Common myeloid progenitor, CD34-positive (primary cell): Measurements from ENCODE around the gene DENND1A.

ENCODE experiments used
- CTCF ChIA-PET: fragments of 350-600 bp; sonication (Branson Sonifier 250); formaldehyde crosslinking; loops from one replicate; lab custom pipeline; 2021; ENCODE audit warnings: antibody characterized with exemption; lab: Charles Lee
- POLR2A ChIA-PET: fragments of 350-600 bp; sonication (Branson Sonifier 250); formaldehyde crosslinking; loops from one replicate; lab custom pipeline; 2021; ENCODE audit warnings: antibody characterized with exemption; lab: Charles Lee
- DNase-seq, 3 donors: peaks; one replicate each; pipeline versions ENCODE4 v3.0.0 to v3.0.0-alpha.2; 2013
- H3K27ac ChIP-seq, 2 experiments: 1 replicate in 1 of 2; 2 replicates in 1 of 2; pipeline ENCODE4 v1.7.0; 2013; ENCODE audit warnings: inconsistent platforms in 2 of 2, low read length in 2 of 2, mild to moderate bottlenecking in 2 of 2, low read depth in 1 of 2, moderate library complexity in 1 of 2; ENCODE audit not compliant: severe bottlenecking in 2 of 2, insufficient read depth in 1 of 2, poor library complexity in 1 of 2
- H3K27me3 ChIP-seq, 5 experiments: replicated peaks in 2 of 5; 1 replicate in 3 of 5; 2 replicates in 2 of 5; pipeline versions ENCODE4 v1.6.1 to v1.7.0; 2013; ENCODE audit warnings: low read length in 4 of 5, mild to moderate bottlenecking in 2 of 5, moderate library complexity in 2 of 5, inconsistent platforms in 1 of 5; ENCODE audit not compliant: insufficient read depth in 5 of 5, control insufficient read depth in 4 of 5
- H3K36me3 ChIP-seq, 4 experiments: 1 replicate in 2 of 4; 2 replicates in 2 of 4; pipeline versions ENCODE4 v1.6.1 to v1.7.0; 2013; ENCODE audit warnings: low read length in 3 of 4, control low read depth in 1 of 4, mild to moderate bottlenecking in 1 of 4; ENCODE audit not compliant: control insufficient read depth in 4 of 4, insufficient read depth in 4 of 4
- H3K4me1 ChIP-seq, 4 experiments: 1 replicate in 3 of 4; 2 replicates in 1 of 4; pipeline versions ENCODE4 v1.6.1 to v1.7.1; 2013; ENCODE audit warnings: low read length in 3 of 4, mild to moderate bottlenecking in 3 of 4, control low read depth in 1 of 4, inconsistent platforms in 1 of 4, moderate library complexity in 1 of 4; ENCODE audit not compliant: control insufficient read depth in 4 of 4, insufficient read depth in 4 of 4; ENCODE audit errors: control extremely low read depth in 1 of 4
- H3K4me3 ChIP-seq, 7 experiments: 1 replicate in 4 of 7; 2 replicates in 3 of 7; pipeline versions ENCODE4 v1.5.1 to v1.7.0; 2013; ENCODE audit warnings: mild to moderate bottlenecking in 7 of 7, low read length in 6 of 7, moderate library complexity in 6 of 7, inconsistent platforms in 2 of 7, low read depth in 2 of 7, control low read depth in 1 of 7; ENCODE audit not compliant: insufficient read depth in 4 of 7, control insufficient read depth in 1 of 7; ENCODE audit errors: extremely low read depth in 1 of 7
- H3K9me3 ChIP-seq, 5 experiments: 1 replicate in 4 of 5; 2 replicates in 1 of 5; pipeline versions ENCODE4 v1.6.1 to v1.7.1; 2013; ENCODE audit warnings: low read length in 4 of 5, mild to moderate bottlenecking in 2 of 5, inconsistent platforms in 1 of 5, low read depth in 1 of 5, moderate library complexity in 1 of 5; ENCODE audit not compliant: control insufficient read depth in 4 of 5, insufficient read depth in 2 of 5; ENCODE audit errors: control extremely low read depth in 1 of 5
- WGBS: methylation state at CpG from one replicate; pipeline ENCODE4 v1.1.5; 2013; ENCODE audit not compliant: insufficient coverage; 5-methylcytosine and 5-hydroxymethylcytosine counted together

DENND1A gene

DNA sequence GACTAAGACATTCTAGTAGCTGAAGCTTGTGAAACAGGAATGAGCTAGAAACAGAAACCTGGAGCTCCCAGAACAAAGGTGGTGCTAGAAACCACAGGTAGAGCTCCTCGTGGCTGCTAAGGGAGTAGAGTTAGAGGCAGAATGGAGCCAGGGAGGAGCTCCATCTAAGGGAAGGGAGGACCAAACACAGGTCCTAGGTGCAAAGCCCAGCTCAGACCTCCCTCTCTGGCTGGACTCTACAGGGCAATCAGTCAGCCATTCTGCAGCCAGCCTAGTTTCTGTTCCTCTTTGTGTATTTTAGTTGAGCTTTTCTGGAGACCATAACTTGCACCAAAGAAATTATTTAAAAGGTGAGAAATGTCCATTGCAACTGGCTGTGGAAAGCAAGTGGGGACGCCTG, 503.5 kb downstream of the DENND1A start:
- Histone ChIP-seq H3K4me3 (no peak overlapping the region), H3K27me3 (peaks cover 0 to 8% (median 0%) of the 10 kb centered on the region in 5 experiments), H3K27ac (no peak overlapping the region), H3K36me3 (peaks cover 3 to 25% (median 8%) of the 10 kb centered on the region in 4 experiments), H3K4me1 (no peaks in the 10 kb centered on the region), H3K9me3 (peaks cover 0 to 10% (median 0%) of the 10 kb centered on the region in 5 experiments)
- POLR2A ChIA-PET, result no interaction called here
- CTCF ChIA-PET, result interaction anchor here (1.5 to 1.8 kb wide), 2 partner anchors 9 to 24 kb away, joined by 3 to 5 read pairs; no protein-coding TSS in a partner anchor
- WGBS, result 94% methylated on average over 2 of the region's 2 CpGs
- no peak for DNase-seq

DNA sequence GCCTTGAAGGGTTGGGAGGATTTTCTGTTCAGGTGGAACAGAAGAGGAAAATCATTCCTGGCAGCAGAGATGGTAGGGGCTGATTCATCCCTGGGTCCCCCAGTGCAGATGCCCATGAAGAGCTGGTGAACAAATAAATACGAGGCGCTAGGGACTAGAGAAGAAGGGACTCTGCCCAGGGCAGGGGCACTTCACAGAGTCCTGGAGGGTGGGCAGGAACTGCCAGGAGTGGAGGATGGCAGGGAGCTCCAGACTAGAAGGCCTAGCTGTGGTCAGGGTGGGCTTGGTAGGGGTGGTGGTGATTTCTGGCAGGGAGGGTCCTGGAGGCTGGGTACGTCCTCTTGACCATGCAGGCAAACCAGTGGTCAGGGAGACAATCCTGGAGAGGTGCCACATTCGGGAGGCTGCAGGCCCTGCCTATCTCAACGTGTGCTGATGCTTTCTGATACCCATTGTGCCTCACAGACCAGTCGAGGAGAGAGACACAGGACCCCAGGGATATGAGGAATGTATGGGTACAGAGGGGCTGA, 504.0 kb downstream of the DENND1A start:
- 100% methylated on average over 6 of the region's 6 CpGs for WGBS
- ChIA-PET POLR2A (no interaction called here), CTCF (interaction anchor here (1.5 to 1.8 kb wide), 2 partner anchors 9 to 23 kb away, joined by 3 to 5 read pairs; no protein-coding TSS in a partner anchor)
- Histone ChIP-seq H3K4me3 (no peak overlapping the region), H3K4me1 (peaks cover 0 to 1% (median 1%) of the 10 kb centered on the region in 4 experiments), H3K36me3 (peaks cover under 1 to 25% (median 8%) of the 10 kb centered on the region in 4 experiments), H3K9me3 (peaks cover 0 to 10% (median 0%) of the 10 kb centered on the region in 5 experiments), H3K27ac (no peak overlapping the region), H3K27me3 (peaks cover 0 to 8% (median under 1%) of the 10 kb centered on the region in 5 experiments)
- no peak for DNase-seq

GRCh38 chr9:123425261-123425821, 504.6 kb downstream of the DENND1A start:
- ChIA-PET CTCF (interaction anchor here (1.8 kb wide), 1 partner anchor 10 kb away, joined by 5 read pairs; no protein-coding TSS in a partner anchor), POLR2A (no interaction called here)
- Histone ChIP-seq H3K27me3 (peaks cover 0 to 8% (median 2%) of the 10 kb centered on the region in 5 experiments), H3K4me1 (peaks cover 0 to 6% (median 5%) of the 10 kb centered on the region in 4 experiments), H3K4me3 (no peak overlapping the region), H3K36me3 (peaks cover 0 to 20% (median 7%) of the 10 kb centered on the region in 4 experiments), H3K9me3 (peaks cover 0 to 8% (median 0%) of the 10 kb centered on the region in 5 experiments), H3K27ac (no peak overlapping the region)
- 99% methylated on average over 19 of the region's 20 CpGs for WGBS
- DNase-seq, result no peak

DNA sequence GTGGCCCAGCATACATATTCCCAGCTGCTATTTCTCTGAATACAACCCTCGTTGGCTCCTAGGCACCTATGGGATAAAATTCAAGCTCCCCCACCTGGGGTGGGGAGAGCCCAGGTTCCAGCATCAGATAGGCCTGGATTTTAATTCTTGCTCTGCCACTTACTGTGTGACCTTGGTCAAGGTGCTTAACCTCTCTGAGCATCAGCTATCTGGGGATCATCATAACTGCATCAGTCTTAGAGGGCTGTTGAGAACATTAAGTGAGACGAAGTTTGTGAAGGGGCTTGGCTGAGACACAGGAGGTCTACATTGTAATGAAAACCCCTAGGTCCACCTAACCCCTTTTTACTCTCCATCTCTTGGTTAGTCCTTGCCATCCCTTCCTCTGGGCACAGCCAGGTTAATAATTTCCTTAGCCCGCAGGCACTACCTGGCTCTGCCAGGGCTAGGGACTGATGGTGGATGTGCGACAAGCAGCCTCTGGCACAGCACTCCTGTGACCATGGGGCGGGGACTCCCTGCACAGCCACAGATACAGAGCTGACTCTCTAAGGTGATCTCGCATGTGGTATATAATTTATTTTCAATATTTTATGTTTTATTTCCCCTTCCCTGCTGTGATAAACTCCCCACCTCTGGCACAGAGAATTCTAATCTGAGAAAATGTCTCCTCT, 505.2 kb downstream of the DENND1A start:
- no peak for DNase-seq
- no peak overlapping the region for H3K27ac ChIP-seq
- 100% methylated on average over 3 of the region's 6 CpGs for WGBS
- H3K4me3 ChIP-seq, result no peak overlapping the region
- H3K9me3 ChIP-seq, result peaks cover 0 to 4% (median 0%) of the 10 kb centered on the region in 5 experiments
- H3K36me3 ChIP-seq, result peaks cover 0 to 20% (median 6%) of the 10 kb centered on the region in 4 experiments
- H3K4me1 ChIP-seq, result peaks cover 0 to 7% (median 5%) of the 10 kb centered on the region in 4 experiments
- ChIA-PET CTCF (interaction anchor here (1.8 kb wide), 1 partner anchor 11 kb away, joined by 5 read pairs; no protein-coding TSS in a partner anchor), POLR2A (no interaction called here)
- H3K27me3 ChIP-seq, result peaks cover 0 to 12% (median 2%) of the 10 kb centered on the region in 5 experiments

DNA sequence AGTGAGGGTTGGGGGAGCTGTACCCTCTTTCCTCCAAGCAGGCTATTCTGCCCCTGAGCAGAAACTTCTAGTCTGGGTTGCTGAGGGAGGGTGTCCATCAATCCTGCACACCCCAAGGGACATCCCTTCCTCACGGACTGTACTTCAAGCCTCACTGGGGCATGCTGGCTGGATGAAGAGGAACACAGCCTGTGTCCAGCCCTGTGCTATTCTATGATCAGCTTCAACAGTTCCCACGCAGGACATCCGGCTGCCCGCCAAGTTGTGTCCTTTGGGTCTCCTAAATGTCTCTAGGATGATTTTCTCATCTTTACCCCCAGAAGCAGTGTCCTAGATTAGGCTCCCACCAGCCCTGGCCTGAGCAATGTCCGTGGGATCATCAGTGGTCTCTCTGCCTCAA, 505.8 kb downstream of the DENND1A start:
- CTCF ChIA-PET, result no interaction called here
- POLR2A ChIA-PET, result no interaction called here
- Histone ChIP-seq H3K9me3 (peaks cover 0 to 2% (median 0%) of the 10 kb centered on the region in 5 experiments), H3K27me3 (peaks cover 0 to 12% (median 2%) of the 10 kb centered on the region in 5 experiments), H3K4me3 (no peak overlapping the region), H3K36me3 (peaks cover 0 to 23% (median 6%) of the 10 kb centered on the region in 4 experiments), H3K4me1 (peaks cover 0 to 7% (median 5%) of the 10 kb centered on the region in 4 experiments), H3K27ac (no peak overlapping the region)
- DNase-seq, result no peak
- WGBS, result 98% methylated on average over 5 of the region's 5 CpGs

- peaks cover 0 to 19% (median 2%) of the 10 kb centered on the region in 5 experiments for H3K27me3 ChIP-seq
- H3K27ac ChIP-seq, result no peak overlapping the region
- CTCF ChIA-PET, result no interaction called here
- POLR2A ChIA-PET, result no interaction called here
- no peak overlapping the region for H3K4me3 ChIP-seq
- WGBS, result 99% methylated on average over 7 of the region's 8 CpGs
- no peaks in the 10 kb centered on the region for H3K9me3 ChIP-seq
- peaks cover 0 to 31% (median 6%) of the 10 kb centered on the region in 4 experiments for H3K36me3 ChIP-seq
- no peak for DNase-seq
- H3K4me1 ChIP-seq, result peaks cover 0 to 7% (median 5%) of the 10 kb centered on the region in 4 experiments
These were observed 506.6 kb downstream of the DENND1A start for GRCh38 chr9:123423311-123423640.
